ENCODE data around the gene C3orf33. TPM values are rescaled to one million over a fixed set of nuclear protein-coding genes. Genes with fewer than 3 reads are reported as not detected.
A peak's percentile ranks its signal among the peaks of the same experiment; 100 is the strongest.

C3orf33 gene
- total and polyA plus RNA-seq, 2 of the 13 experiments (the other 11 are each of a cell fraction or from before 2014, with no cell fraction given) = 9.2 to 12.6 TPM

DNA sequence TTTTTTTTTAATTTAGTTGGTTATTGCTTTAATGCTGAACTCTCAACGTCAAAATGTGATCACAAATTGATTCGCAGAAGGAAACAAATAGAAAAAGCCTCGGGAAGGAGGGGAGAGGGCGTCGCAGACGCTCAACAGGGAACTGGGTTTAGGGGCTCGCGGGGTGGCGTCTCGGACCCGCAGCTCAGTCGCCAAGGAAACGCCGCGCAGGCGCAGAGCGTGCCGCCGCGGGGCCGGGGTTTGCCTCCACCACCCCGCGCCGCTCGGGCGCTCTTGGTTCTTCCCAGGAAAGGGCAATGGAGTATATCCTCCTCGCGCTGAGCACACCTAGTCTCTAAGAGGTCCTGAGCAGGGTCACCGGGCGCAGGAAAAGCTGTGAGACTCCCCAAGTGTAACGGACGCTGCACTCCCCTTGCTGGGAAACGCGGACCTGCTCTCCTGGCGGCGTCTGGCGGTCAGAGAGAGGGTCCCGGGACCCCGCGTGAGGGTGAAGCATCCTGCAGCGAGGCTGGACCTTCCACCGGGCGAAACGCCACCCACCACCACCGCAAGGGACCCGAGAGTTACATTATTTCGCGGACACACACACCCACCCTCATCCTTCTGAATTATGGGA lies 62.0 kb downstream of the C3orf33 start (continued):
- TF ChIP-seq ZNF781 (CRISPR knock-in tag; IDR thresholded peaks at IDR 0.05; ENCODE audit: borderline replicate concordance, not compliant biosample characterization) (no peak), GZF1 (CRISPR knock-in tag; IDR thresholded peaks at IDR 0.05) (no peak), ZBTB42 (CRISPR knock-in tag; IDR thresholded peaks at IDR 0.05) (no peak), KLF16 (CRISPR knock-in tag; IDR thresholded peaks at IDR 0.05) (peak in 1 of 2 experiments; percentile 48; a peak in 1 of 4 replicates), ERF (CRISPR knock-in tag; IDR thresholded peaks at IDR 0.05) (no peak), CENPX (CRISPR knock-in tag; IDR thresholded peaks at IDR 0.05) (no peak), ELF4 (CRISPR knock-in tag; IDR thresholded peaks at IDR 0.05; ENCODE audit: borderline replicate concordance) (no peak), ZBTB7A (CRISPR knock-in tag; IDR thresholded peaks at IDR 0.05) (peak; percentile 70), ZNF703 (CRISPR knock-in tag; IDR thresholded peaks at IDR 0.05; ENCODE audit: borderline replicate concordance) (no peak), ARNTL (CRISPR knock-in tag; IDR thresholded peaks at IDR 0.05) (no peak), SAP130 (CRISPR knock-in tag; IDR thresholded peaks at IDR 0.05; ENCODE audit: low read depth) (peak; percentile 72), GLI4 (CRISPR knock-in tag; IDR thresholded peaks at IDR 0.05; ENCODE audit: borderline replicate concordance) (no peak), ONECUT2 (CRISPR knock-in tag; IDR thresholded peaks at IDR 0.05) (no peak), HNRNPLL (IDR thresholded peaks at IDR 0.05; ENCODE audit: low read depth, low read length, poor library complexity, severe bottlenecking) (peak; percentile 37), ZNF446 (CRISPR knock-in tag; IDR thresholded peaks at IDR 0.05) (no peak), GABPB1 (CRISPR knock-in tag; IDR thresholded peaks at IDR 0.05) (peak; percentile 32; the same call in 1 of the 2 replicates), RFX1 (IDR thresholded peaks at IDR 0.05) (peak; percentile 78), NR2F2 (IDR thresholded peaks at IDR 0.05; ENCODE audit: borderline replicate concordance, low read depth) (no peak), ZNF629 (CRISPR knock-in tag; conservative IDR thresholded peaks at IDR 0.05) (no peak), ZBTB38 (CRISPR knock-in tag; IDR thresholded peaks at IDR 0.05) (no peak), ZNF709 (CRISPR knock-in tag; IDR thresholded peaks at IDR 0.05) (no peak), ATF7-NPFF (CRISPR knock-in tag; IDR thresholded peaks at IDR 0.05; ENCODE audit: low read depth) (peak; percentile 28; the same call in 1 of the 2 replicates), ZNF143 (CRISPR knock-in tag; IDR thresholded peaks at IDR 0.05) (no peak), SNAI1 (CRISPR knock-in tag; IDR thresholded peaks at IDR 0.05; ENCODE audit: borderline replicate concordance) (no peak)
- TF ChIP-seq, protein P1, sequence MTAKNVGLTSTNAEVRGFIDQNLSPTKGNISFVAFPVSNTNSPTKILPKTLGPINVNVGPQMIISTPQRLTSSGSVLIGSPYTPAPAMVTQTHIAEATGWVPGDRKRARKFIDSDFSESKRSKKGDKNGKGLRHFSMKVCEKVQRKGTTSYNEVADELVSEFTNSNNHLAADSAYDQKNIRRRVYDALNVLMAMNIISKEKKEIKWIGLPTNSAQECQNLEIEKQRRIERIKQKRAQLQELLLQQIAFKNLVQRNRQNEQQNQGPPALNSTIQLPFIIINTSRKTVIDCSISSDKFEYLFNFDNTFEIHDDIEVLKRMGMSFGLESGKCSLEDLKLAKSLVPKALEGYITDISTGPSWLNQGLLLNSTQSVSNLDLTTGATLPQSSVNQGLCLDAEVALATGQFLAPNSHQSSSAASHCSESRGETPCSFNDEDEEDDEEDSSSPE (CRISPR knock-in tag; IDR thresholded peaks at IDR 0.05) = 0 out of 2 replicates have a peak, but pooled peaks have one; percentile 21
- TF ChIP-seq, protein P2, sequence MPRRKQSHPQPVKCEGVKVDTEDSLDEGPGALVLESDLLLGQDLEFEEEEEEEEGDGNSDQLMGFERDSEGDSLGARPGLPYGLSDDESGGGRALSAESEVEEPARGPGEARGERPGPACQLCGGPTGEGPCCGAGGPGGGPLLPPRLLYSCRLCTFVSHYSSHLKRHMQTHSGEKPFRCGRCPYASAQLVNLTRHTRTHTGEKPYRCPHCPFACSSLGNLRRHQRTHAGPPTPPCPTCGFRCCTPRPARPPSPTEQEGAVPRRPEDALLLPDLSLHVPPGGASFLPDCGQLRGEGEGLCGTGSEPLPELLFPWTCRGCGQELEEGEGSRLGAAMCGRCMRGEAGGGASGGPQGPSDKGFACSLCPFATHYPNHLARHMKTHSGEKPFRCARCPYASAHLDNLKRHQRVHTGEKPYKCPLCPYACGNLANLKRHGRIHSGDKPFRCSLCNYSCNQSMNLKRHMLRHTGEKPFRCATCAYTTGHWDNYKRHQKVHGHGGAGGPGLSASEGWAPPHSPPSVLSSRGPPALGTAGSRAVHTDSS (CRISPR knock-in tag; conservative IDR thresholded peaks at IDR 0.05) = no peak
- TF ChIP-seq, protein P3, sequence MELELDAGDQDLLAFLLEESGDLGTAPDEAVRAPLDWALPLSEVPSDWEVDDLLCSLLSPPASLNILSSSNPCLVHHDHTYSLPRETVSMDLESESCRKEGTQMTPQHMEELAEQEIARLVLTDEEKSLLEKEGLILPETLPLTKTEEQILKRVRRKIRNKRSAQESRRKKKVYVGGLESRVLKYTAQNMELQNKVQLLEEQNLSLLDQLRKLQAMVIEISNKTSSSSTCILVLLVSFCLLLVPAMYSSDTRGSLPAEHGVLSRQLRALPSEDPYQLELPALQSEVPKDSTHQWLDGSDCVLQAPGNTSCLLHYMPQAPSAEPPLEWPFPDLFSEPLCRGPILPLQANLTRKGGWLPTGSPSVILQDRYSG (CRISPR knock-in tag; IDR thresholded peaks at IDR 0.05) = no peak
- TF ChIP-seq, protein P4, sequence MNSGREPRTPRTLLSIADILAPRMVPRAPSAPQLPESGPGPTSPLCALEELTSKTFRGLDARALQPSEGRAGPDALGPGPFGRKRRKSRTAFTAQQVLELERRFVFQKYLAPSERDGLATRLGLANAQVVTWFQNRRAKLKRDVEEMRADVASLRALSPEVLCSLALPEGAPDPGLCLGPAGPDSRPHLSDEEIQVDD (CRISPR knock-in tag; IDR thresholded peaks at IDR 0.05; ENCODE audit: borderline replicate concordance) = no peak

Data from HepG2 (cell line).